Fibroblast of the aortic adventitia (primary cell): ENCODE measurements around the gene COL4A6. TPM values are rescaled to one million over a fixed set of nuclear protein-coding genes. Genes with fewer than 3 reads are reported as not detected.

ENCODE experiments used
- DNase-seq: peaks from one replicate; pipeline ENCODE4 v3.0.0-alpha.2; 2010; ENCODE audit warnings: low read depth
- H3K4me3 ChIP-seq: 2 replicates; pipeline ENCODE4 v1.5.1; 2011; ENCODE audit warnings: low read depth, mild to moderate bottlenecking, control low read depth, low read length, moderate library complexity
- CTCF ChIP-seq: IDR thresholded peaks from 2 replicates; pipeline ENCODE4 v1.5.1; 2011; ENCODE audit warnings: mild to moderate bottlenecking, low read length, control low read depth, inconsistent platforms; ENCODE audit not compliant: insufficient read depth
- total RNA-seq: library from RNA; depleted of rRNA; stranded (reverse); fragments of >200 nt; gene quantifications from 2 replicates; pipeline ENCODE4 v1.2.3, GENCODE V29; 2012; ENCODE audit warnings: low replicate concordance

The COL4A6 gene
- total RNA-seq, 1 donor = 2.2 TPM

GRCh38 chrX:108186811-108187210 lies 251.4 kb downstream of the COL4A6 start:
- no peak overlapping the region for H3K4me3 ChIP-seq
- peak; percentile 80 for DNase-seq
- TF ChIP-seq CTCF = no peak

GRCh38 chrX:108178143-108178498 lies 260.1 kb downstream of the COL4A6 start:
- no peak for DNase-seq
- H3K4me3 ChIP-seq = no peak overlapping the region
- no peak for TF ChIP-seq CTCF

- H3K4me3 ChIP-seq = no peak overlapping the region
Observed at GRCh38 chrX:108177351-108178142, 260.7 kb downstream of the COL4A6 start.

GRCh38 chrX:108173874-108174273 lies 264.3 kb downstream of the COL4A6 start:
- no peak for TF ChIP-seq CTCF
- H3K4me3 ChIP-seq = no peak overlapping the region
- DNase-seq = no peak

More at GRCh38 chrX:108177351-108178142, 260.7 kb downstream of the COL4A6 start:
- TF ChIP-seq CTCF = no peak
- no peak for DNase-seq

GRCh38 chrX:108171671-108172070 lies 266.6 kb downstream of the COL4A6 start:
- no peak overlapping the region for H3K4me3 ChIP-seq
- no peak for TF ChIP-seq CTCF
- no peak for DNase-seq

GRCh38 chrX:108169768-108170167 lies 268.5 kb downstream of the COL4A6 start:
- no peak for DNase-seq
- H3K4me3 ChIP-seq = no peak overlapping the region
- no peak for TF ChIP-seq CTCF
